IPS DF 6.9 (cell line): ENCODE results near the gene ARL15.
A peak's percentile ranks its signal among the peaks of the same experiment; 100 is the strongest.

Experiments used
- DNase-seq: peaks from one replicate; pipeline ENCODE4 v3.0.0-alpha.2; 2013; ENCODE audit warnings: low read depth, low spot score
- H3K27ac ChIP-seq: one replicate; pipeline ENCODE4 v1.5.1; 2013; ENCODE audit warnings: low read length, control low read depth
- H3K27me3 ChIP-seq: 2 replicates; pipeline ENCODE4 v1.6.1; 2013; ENCODE audit warnings: mild to moderate bottlenecking, low read length; ENCODE audit not compliant: control insufficient read depth, insufficient read depth
- H3K36me3 ChIP-seq: 2 replicates; pipeline ENCODE4 v1.6.1; 2013; ENCODE audit warnings: low read length; ENCODE audit not compliant: control insufficient read depth, insufficient read depth
- H3K4me1 ChIP-seq: 2 replicates; pipeline ENCODE4 v1.6.1; 2013; ENCODE audit warnings: low read length; ENCODE audit not compliant: control insufficient read depth, insufficient read depth
- H3K4me3 ChIP-seq: 2 replicates; pipeline ENCODE4 v1.5.1; 2013; ENCODE audit warnings: mild to moderate bottlenecking, low read length
- H3K9me3 ChIP-seq: 2 replicates; pipeline ENCODE4 v1.6.1; 2013; ENCODE audit warnings: low read length, inconsistent platforms; ENCODE audit not compliant: control insufficient read depth, insufficient read depth
- WGBS: extraction: QIAGEN DNeasy Blood & Tissue Kit; methylation state at CpG from one replicate; pipeline ENCODE4 v1.1.7; 2013; ENCODE audit warnings: mixed read lengths, missing lambda C conversion rate; ENCODE audit not compliant: insufficient read length, insufficient coverage; 5-methylcytosine and 5-hydroxymethylcytosine counted together

ARL15 gene

DNA sequence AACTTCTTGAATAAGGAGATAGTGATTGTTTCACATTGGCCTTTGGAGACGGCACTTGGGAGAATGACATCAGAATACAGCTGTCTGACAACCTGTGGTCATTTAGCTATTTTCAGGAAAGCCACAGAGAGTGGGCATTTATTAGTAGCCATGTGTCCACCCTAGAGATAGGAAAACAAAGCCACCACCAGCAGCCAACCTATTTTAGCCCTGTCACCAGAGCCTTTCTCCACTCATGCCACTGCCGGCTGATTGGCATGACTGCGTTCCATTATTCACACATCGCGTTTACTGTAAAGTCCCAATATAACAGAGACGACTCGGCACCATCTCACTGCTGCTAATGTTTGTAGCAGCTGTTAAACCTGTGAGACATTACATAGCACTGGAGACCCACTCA, 419.9 kb downstream of the ARL15 start:
- Histone ChIP-seq H3K9me3 (no peaks in the 10 kb centered on the region), H3K4me1 (no peaks in the 10 kb centered on the region), H3K4me3 (no peak overlapping the region), H3K27me3 (no peaks in the 10 kb centered on the region), H3K27ac (no peak overlapping the region), H3K36me3 (no peaks in the 10 kb centered on the region)
- DNase-seq = no peak
- no CpG with 5 or more reads among the region's 7 CpGs for WGBS

GRCh38 chr5:53884844-53885243, 425.5 kb downstream of the ARL15 start:
- no peak for DNase-seq
- WGBS = no CpG with 5 or more reads among the region's 2 CpGs
- H3K4me3 ChIP-seq = no peak overlapping the region
- no peaks in the 10 kb centered on the region for H3K27me3 ChIP-seq
- no peaks in the 10 kb centered on the region for H3K36me3 ChIP-seq
- H3K4me1 ChIP-seq = peaks cover 6% of the 10 kb centered on the region; the same call in 1 of the 2 replicates
- no peak overlapping the region for H3K27ac ChIP-seq
- no peaks in the 10 kb centered on the region for H3K9me3 ChIP-seq

- whole genome bisulfite sequencing = no CpG with 5 or more reads among the region's 14 CpGs
- no peaks in the 10 kb centered on the region for H3K36me3 ChIP-seq
Measured at GRCh38 chr5:53884417-53884816, 426.0 kb downstream of the ARL15 start.

DNA sequence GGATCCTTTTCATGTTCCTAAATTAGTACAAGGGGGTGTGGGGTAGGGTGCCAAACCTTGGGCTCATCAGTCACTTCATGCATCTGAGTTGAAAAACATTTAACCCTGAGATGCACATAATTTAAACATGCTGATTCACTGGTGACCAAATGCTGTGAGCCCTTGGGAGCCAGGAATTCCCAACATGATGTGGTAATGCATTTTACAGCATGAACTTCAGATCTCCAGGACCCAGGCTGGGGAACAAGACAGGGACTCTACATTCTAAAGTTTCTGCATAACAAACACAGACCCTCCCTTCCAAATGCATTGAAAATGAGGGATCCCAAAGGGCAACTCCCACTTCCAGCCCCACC, 427.7 kb downstream of the ARL15 start:
- peak; percentile 29 for DNase-seq
- no peaks in the 10 kb centered on the region for H3K27me3 ChIP-seq
- H3K36me3 ChIP-seq = no peaks in the 10 kb centered on the region

More at GRCh38 chr5:53884417-53884816, 426.0 kb downstream of the ARL15 start:
- DNase-seq = no peak
- H3K4me1 ChIP-seq = peaks cover 6% of the 10 kb centered on the region; the same call in 1 of the 2 replicates
- H3K9me3 ChIP-seq = no peaks in the 10 kb centered on the region
- H3K4me3 ChIP-seq = no peak overlapping the region
- H3K27me3 ChIP-seq = no peaks in the 10 kb centered on the region
- H3K27ac ChIP-seq = no peak overlapping the region

DNA sequence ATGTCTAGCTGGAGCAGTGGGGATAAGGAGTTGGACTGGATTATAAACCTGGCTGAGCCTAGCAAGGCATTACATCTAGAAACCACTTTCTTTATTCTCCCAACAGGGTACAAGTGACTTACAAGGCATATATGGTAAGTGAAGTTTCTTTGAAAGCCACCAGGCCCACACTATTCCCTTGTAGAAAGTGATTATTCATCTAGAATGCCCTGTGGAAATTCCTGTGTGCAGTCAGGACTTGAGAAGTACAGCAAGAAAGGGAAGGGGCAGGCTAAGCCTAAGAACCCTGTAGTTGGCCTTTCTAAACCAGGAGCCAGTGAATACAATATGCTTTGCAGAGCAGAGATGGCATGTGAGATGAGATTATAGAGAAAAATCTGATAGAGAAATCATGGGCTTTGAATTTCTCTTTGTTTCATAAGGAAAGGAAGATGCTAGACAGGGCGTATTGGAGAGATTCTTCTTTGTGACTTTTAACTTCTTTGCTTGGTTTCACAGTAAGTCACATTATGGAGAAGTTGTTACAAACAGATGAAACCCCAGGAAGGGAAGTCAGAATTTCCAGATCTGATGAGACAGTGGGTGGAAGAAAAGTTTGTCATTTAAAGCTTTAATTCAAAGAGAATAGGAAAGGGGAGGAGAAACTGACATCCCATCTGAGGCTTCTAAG, 428.2 kb downstream of the ARL15 start:
- no peaks in the 10 kb centered on the region for H3K27me3 ChIP-seq
- H3K4me3 ChIP-seq = no peak overlapping the region
- peaks cover 6% of the 10 kb centered on the region; the same call in 1 of the 2 replicates for H3K4me1 ChIP-seq
- H3K36me3 ChIP-seq = no peaks in the 10 kb centered on the region
- H3K9me3 ChIP-seq = no peaks in the 10 kb centered on the region
- DNase-seq = no peak
- no CpG with 5 or more reads among the region's 1 CpG for WGBS
- no peak overlapping the region for H3K27ac ChIP-seq

More for the DNA sequence above, 427.7 kb downstream of the ARL15 start:
- H3K4me3 ChIP-seq = no peak overlapping the region
- H3K4me1 ChIP-seq = peaks cover 6% of the 10 kb centered on the region; the same call in 1 of the 2 replicates
- no peaks in the 10 kb centered on the region for H3K9me3 ChIP-seq
- no peak overlapping the region for H3K27ac ChIP-seq

GRCh38 chr5:53879708-53880323, 430.6 kb downstream of the ARL15 start:
- H3K4me3 ChIP-seq = no peak overlapping the region
- H3K27me3 ChIP-seq = no peaks in the 10 kb centered on the region
- H3K4me1 ChIP-seq = peaks cover 6% of the 10 kb centered on the region; the same call in 1 of the 2 replicates
- no peaks in the 10 kb centered on the region for H3K36me3 ChIP-seq
- H3K9me3 ChIP-seq = no peaks in the 10 kb centered on the region
- no peak overlapping the region for H3K27ac ChIP-seq
- no CpG with 5 or more reads among the region's 5 CpGs for WGBS
- no peak for DNase-seq

GRCh38 chr5:53878015-53878414, 432.4 kb downstream of the ARL15 start:
- no peak for DNase-seq
- H3K36me3 ChIP-seq = no peaks in the 10 kb centered on the region
- no peak overlapping the region for H3K4me3 ChIP-seq
- H3K27me3 ChIP-seq = no peaks in the 10 kb centered on the region
- H3K27ac ChIP-seq = no peak overlapping the region
- 100% methylated on average over 2 of the region's 2 CpGs for WGBS
- peaks cover 3% of the 10 kb centered on the region; the same call in 1 of the 2 replicates for H3K4me1 ChIP-seq
- no peaks in the 10 kb centered on the region for H3K9me3 ChIP-seq

GRCh38 chr5:53877243-53877642, 433.1 kb downstream of the ARL15 start:
- Histone ChIP-seq H3K27me3 (no peaks in the 10 kb centered on the region), H3K27ac (no peak overlapping the region), H3K4me3 (no peak overlapping the region), H3K4me1 (no peaks in the 10 kb centered on the region), H3K36me3 (no peaks in the 10 kb centered on the region), H3K9me3 (no peaks in the 10 kb centered on the region)
- WGBS = no CpG with 5 or more reads among the region's 2 CpGs
- no peak for DNase-seq

DNA sequence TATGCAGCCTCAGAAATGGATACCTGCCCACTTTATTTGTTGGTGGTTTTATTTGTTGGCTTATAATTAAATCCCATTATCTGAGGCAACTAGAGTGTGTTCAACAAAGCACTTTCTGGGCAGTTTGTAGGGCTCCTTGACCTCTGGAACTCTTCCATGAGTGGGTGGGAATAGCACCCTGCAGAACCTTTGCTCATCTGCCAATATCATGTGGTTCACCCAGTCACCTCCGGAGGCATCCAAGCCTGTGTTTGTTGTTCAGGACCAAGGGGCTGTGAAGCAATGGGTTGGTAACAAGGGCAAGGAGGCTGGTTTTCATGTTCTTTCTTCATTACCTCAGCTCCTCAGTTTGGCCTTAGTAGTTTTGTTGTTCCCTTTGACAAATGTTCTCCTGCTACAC, 436.0 kb downstream of the ARL15 start:
- H3K4me3 ChIP-seq = no peak overlapping the region
- no peaks in the 10 kb centered on the region for H3K36me3 ChIP-seq
- WGBS = no CpG with 5 or more reads among the region's 1 CpG
- no peak overlapping the region for H3K27ac ChIP-seq
- no peaks in the 10 kb centered on the region for H3K4me1 ChIP-seq
- H3K9me3 ChIP-seq = no peaks in the 10 kb centered on the region
- peak; percentile 25 for DNase-seq
- H3K27me3 ChIP-seq = no peaks in the 10 kb centered on the region

- H3K36me3 ChIP-seq = no peaks in the 10 kb centered on the region
- H3K4me1 ChIP-seq = no peaks in the 10 kb centered on the region
- WGBS = no CpG with 5 or more reads among the region's 3 CpGs
- H3K27me3 ChIP-seq = no peaks in the 10 kb centered on the region
- no peaks in the 10 kb centered on the region for H3K9me3 ChIP-seq
- DNase-seq = no peak
- no peak overlapping the region for H3K27ac ChIP-seq
- no peak overlapping the region for H3K4me3 ChIP-seq
Measured at GRCh38 chr5:53873235-53873634, 437.1 kb downstream of the ARL15 start.

DNA sequence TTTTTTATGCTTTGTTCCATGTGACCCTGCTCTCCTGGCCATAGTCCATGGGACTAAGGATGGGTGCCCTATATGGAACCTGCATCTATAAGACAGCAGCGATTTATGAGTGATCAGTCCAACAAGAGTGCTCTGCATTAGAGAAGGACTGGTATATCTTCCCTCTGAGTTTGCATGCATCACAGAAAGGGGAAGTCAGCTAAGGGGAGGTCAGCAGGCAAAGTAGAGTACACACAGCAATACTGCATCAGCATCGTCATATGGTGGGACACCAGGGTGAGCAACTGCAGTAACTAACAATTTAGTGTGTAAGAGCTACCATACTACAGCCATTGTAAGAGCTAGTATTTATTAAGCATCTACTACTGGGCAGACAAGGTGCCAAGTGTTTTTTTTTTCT, 438.6 kb downstream of the ARL15 start:
- Histone ChIP-seq H3K27ac (no peak overlapping the region), H3K4me3 (no peak overlapping the region), H3K9me3 (no peaks in the 10 kb centered on the region), H3K27me3 (no peaks in the 10 kb centered on the region), H3K4me1 (no peaks in the 10 kb centered on the region), H3K36me3 (no peaks in the 10 kb centered on the region)
- WGBS = no CpG with 5 or more reads among the region's 2 CpGs
- DNase-seq = no peak
